Measurements from ENCODE around the gene GYS2.

Gene GYS2

DNA sequence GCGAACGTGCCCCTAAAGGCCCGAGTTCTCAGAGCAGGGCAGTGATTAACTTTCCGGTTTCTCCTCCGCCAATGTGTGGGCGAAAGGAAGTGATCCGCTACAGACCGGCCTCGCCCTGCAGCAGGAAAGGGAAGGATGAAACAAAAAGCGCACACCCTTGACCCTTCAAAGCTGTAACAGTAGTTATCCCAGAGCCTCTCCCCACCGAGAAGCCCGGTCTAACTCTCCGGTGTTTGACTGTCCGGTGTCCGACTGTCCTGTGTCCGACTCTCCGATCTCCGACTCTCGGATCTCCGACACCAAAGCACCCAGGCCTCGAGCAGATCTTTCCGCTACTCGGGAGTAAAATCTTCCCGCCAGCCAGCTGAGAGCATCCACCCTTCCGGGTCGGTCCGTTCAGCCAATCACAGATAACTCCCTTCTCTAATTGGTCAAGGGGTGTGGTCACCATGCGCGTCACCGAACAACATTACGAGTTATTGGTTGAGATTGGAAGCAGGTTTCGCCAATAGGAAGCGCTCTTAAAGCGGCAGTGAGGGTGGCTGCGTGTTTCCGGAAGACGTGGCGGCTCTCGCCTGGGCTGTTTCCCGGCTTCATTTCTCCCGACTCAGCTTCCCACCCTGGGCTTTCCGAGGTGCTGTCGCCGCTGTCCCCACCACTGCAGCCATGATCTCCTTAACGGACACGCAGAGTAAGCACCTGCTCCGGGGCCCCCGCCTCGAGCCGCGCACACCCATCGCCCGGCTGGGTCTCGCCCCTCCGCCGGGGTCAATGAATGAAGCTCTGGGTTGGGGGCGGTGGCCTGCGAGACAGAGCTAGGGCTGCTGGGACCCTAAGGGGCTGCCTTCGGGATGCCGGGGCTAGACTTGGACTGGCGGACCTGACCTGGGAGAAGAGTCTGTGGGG, 103.1 kb downstream of the GYS2 start, which contains the start of the genes GOLT1B and RECQL:
TSS of gene GOLT1B (plus strand) at position 532 of the 906 bp plus-strand sequence. CDS start at position 667, 135 bp downstream.
TSS of gene RECQL (minus strand) at position 378 of the 906 bp plus-strand sequence. CDS start 2,065 bp downstream, outside the sequence.
- FAIRE-seq: peak; percentile 99

DNA sequence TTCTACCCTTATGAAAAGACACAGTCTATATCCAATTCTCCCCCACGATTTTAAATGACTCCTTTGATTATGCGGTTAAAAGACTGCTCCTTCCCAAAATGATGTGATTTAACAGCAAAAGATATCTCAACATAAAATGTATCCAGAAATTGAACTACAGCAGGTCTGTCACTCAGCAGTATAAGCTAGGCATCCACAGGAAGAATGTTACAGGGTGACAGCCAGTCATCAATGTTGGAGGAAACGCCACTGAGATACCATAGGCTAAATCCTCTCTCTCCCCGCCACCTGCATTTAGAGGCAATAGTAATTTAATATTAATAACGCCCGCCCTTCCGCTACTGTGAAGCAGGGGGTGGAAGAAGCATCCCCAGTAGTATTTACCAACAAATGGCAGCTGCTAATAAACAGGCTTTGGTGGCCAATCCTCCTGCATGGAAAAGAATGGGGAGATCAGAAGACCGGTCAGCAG, 103.8 kb downstream of the GYS2 start:
- FAIRE-seq: no peak

DNA sequence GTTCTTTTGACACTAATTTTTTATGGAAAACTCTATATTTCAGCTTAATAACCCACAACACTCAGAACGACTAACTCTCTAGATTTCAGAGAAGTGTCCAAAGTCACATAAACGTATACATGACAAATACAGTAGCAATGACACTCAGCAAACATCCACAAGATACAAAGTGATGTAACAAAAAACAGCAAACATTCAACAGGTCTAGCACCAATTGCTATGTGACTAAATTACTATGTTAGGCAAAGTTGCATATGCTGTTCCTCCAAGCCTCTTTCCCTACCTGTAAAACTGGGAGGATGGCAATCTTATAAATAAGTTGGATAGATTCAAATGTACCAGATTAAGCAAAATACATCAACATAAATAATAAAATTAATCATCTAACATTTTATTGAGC, 104.9 kb downstream of the GYS2 start:
- no peak for FAIRE-seq

Data from islet of Langerhans (tissue), 1 donor.